NB4 (cell line): ENCODE measurements around the gene HOXA6.

ENCODE experiments used
- CTCF ChIP-seq: IDR thresholded peaks from one replicate; pipeline ENCODE4 v1.5.1; 2012; ENCODE audit warnings: low read depth, low read length
- POLR2A ChIP-seq: IDR thresholded peaks from 2 replicates; pipeline ENCODE4 v1.6.1; 2011; ENCODE audit warnings: mild to moderate bottlenecking; ENCODE audit not compliant: insufficient read length; ENCODE audit errors: extremely low read depth

- TF ChIP-seq CTCF, result no peak
- TF ChIP-seq POLR2A, result no peak
Measured at GRCh38 chr7:27124902-27125689, 22.5 kb downstream of the HOXA6 start.
